SU-DHL-6 (cell line): ENCODE data around the gene GRIA1.

Experiments used
- H2AFZ ChIP-seq: fragments of 200-600 bp; sonication (generic); 2 replicates; pipeline ENCODE4 v1.6.1; 2014; ENCODE audit warnings: low read depth, mild to moderate bottlenecking, moderate library complexity, mixed read lengths, antibody characterized with exemption, low read length; ENCODE audit not compliant: severe bottlenecking
- H3F3A ChIP-seq: fragments of 200-600 bp; shearing (Covaris generic); 2 replicates; pipeline ENCODE4 v1.6.0; 2016; ENCODE audit warnings: antibody characterized with exemption, mild to moderate bottlenecking; ENCODE audit not compliant: insufficient read depth
- H3K27ac ChIP-seq: fragments of 200-600 bp; sonication (generic); 2 replicates; pipeline ENCODE4 v1.5.1; 2016; ENCODE audit warnings: low read depth, mild to moderate bottlenecking, low read length, moderate library complexity, mixed read lengths
- H3K27me3 ChIP-seq: fragments of 200-600 bp; sonication (generic), shearing (Covaris generic); 2 replicates; pipeline ENCODE4 v1.6.0; 2014; ENCODE audit warnings: mild to moderate bottlenecking, low read length
- H3K36me3 ChIP-seq: fragments of 200-600 bp; sonication (generic); 2 replicates; pipeline ENCODE4 v1.6.1; 2014; ENCODE audit warnings: mild to moderate bottlenecking, low read length, mixed read lengths
- H3K4me2 ChIP-seq: fragments of 300-600, 200-600 bp; shearing (Covaris generic), sonication (generic); 2 replicates; pipeline ENCODE4 v1.6.0; 2014; ENCODE audit warnings: low read length, low read depth, mild to moderate bottlenecking; ENCODE audit not compliant: poor library complexity, severe bottlenecking
- H3K4me3 ChIP-seq: fragments of 200-600 bp; sonication (generic); 2 replicates; pipeline ENCODE4 v1.5.1; 2014; ENCODE audit warnings: antibody characterized with exemption, low read length, mild to moderate bottlenecking, mixed read lengths; ENCODE audit not compliant: insufficient read depth, poor library complexity, severe bottlenecking
- H3K79me2 ChIP-seq: fragments of 200-600 bp; sonication (generic); 2 replicates; pipeline ENCODE4 v1.6.1; 2014; ENCODE audit warnings: mild to moderate bottlenecking, low read length, moderate library complexity; ENCODE audit not compliant: insufficient read depth
- H3K9ac ChIP-seq: fragments of 200-600 bp; sonication (generic); 2 replicates; pipeline ENCODE4 v1.7.0; 2014; ENCODE audit warnings: mild to moderate bottlenecking, low read length
- H3K9me2 ChIP-seq: fragments of 200-600 bp; sonication (generic); replicated peaks from 2 replicates; pipeline ENCODE4 v1.6.1; 2014; ENCODE audit warnings: low read length; ENCODE audit not compliant: insufficient read depth
- H3K9me3 ChIP-seq: fragments of 200-600 bp; sonication (generic); 2 replicates; pipeline ENCODE4 v1.6.1; 2014; ENCODE audit warnings: low read length, mixed read lengths; ENCODE audit not compliant: insufficient read depth
- H4K20me1 ChIP-seq: fragments of 200-600 bp; sonication (generic); 2 replicates; pipeline ENCODE4 v1.6.1; 2014; ENCODE audit warnings: low read depth, mild to moderate bottlenecking, antibody characterized with exemption, low read length, moderate library complexity, mixed read lengths
- EZH2phosphoT487 ChIP-seq: fragments of 200-600 bp; sonication (generic), shearing (Covaris generic); conservative IDR thresholded peaks from 2 replicates; pipeline ENCODE4 v1.6.1; 2018; ENCODE audit warnings: mild to moderate bottlenecking, antibody characterized with exemption, low read length, moderate library complexity, mixed read lengths
- TF ChIP-seq, protein P1 (sequence below): fragments of 200-600 bp; sonication (generic); IDR thresholded peaks from one replicate; pipeline ENCODE4 v1.5.1; 2017; ENCODE audit warnings: antibody characterized with exemption, mild to moderate bottlenecking, low read length, moderate library complexity; ENCODE audit not compliant: insufficient read depth, poor library complexity, severe bottlenecking

GRIA1 gene

DNA sequence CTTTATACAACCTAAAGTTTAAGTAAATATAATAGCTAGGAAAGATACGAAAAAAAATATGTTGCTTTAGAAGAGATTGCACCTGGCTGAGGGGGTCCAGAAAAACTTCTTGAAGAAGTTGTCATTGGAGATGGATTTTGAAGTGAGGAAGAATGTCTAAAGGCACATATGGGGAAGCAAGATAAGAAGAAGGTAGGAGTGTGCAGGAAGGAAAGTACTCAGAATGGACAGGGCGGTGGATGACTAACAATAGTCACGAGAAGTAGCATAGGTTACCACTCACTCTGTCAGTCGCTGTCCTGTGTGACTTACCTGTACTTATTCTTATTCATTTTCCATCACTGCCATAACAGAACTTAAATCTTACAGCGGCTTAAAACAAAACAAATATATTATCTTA, 251.6 kb downstream of the GRIA1 start:
- Histone ChIP-seq H3K27me3 (no peaks in the 10 kb centered on the region), H3K9ac (no peak overlapping the region), H3K79me2 (no peaks in the 10 kb centered on the region), H3K36me3 (no peaks in the 10 kb centered on the region), H4K20me1 (no peaks in the 10 kb centered on the region), H2AFZ (no peak overlapping the region), H3K9me2 (no peaks in the 10 kb centered on the region), H3K4me3 (no peak overlapping the region), H3K9me3 (no peaks in the 10 kb centered on the region), H3F3A (no peaks in the 10 kb centered on the region), H3K27ac (no peak overlapping the region), H3K4me2 (no peak overlapping the region)
- TF ChIP-seq EZH2phosphoT487, result no peak
- TF ChIP-seq, protein P1, sequence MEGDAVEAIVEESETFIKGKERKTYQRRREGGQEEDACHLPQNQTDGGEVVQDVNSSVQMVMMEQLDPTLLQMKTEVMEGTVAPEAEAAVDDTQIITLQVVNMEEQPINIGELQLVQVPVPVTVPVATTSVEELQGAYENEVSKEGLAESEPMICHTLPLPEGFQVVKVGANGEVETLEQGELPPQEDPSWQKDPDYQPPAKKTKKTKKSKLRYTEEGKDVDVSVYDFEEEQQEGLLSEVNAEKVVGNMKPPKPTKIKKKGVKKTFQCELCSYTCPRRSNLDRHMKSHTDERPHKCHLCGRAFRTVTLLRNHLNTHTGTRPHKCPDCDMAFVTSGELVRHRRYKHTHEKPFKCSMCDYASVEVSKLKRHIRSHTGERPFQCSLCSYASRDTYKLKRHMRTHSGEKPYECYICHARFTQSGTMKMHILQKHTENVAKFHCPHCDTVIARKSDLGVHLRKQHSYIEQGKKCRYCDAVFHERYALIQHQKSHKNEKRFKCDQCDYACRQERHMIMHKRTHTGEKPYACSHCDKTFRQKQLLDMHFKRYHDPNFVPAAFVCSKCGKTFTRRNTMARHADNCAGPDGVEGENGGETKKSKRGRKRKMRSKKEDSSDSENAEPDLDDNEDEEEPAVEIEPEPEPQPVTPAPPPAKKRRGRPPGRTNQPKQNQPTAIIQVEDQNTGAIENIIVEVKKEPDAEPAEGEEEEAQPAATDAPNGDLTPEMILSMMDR, result no peak

DNA sequence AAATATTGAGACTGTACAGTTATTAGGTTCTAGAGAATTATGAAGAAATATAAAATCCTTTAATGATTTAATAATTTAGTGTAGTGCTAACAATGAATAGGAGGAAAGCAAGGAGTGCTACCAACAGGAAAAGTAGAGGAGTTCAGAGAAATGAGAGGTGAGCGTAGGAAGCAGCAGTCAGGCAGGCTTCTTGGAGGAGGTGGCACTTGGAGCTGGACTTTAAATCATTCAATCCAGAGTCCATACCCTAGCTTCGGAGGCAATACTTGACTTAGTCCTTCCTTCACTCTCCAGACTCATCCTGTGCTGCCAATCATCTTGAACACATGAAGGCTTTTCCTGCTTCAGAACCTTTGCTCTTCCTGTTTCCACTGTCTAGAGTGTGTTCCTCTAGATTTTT, 254.3 kb downstream of the GRIA1 start:
- no peaks in the 10 kb centered on the region for H3F3A ChIP-seq
- H3K36me3 ChIP-seq, result no peaks in the 10 kb centered on the region
- no peak overlapping the region for H3K4me2 ChIP-seq
- no peak overlapping the region for H3K4me3 ChIP-seq
- H3K9ac ChIP-seq, result no peak overlapping the region
- H3K27ac ChIP-seq, result no peak overlapping the region
- H3K79me2 ChIP-seq, result no peaks in the 10 kb centered on the region
- no peak overlapping the region for H2AFZ ChIP-seq
- no peaks in the 10 kb centered on the region for H4K20me1 ChIP-seq
- H3K9me2 ChIP-seq, result no peaks in the 10 kb centered on the region; the same call in 1 of the 2 replicates
- no peak for TF ChIP-seq EZH2phosphoT487
- TF ChIP-seq, protein P1, result no peak
- H3K9me3 ChIP-seq, result no peaks in the 10 kb centered on the region
- no peaks in the 10 kb centered on the region for H3K27me3 ChIP-seq

DNA sequence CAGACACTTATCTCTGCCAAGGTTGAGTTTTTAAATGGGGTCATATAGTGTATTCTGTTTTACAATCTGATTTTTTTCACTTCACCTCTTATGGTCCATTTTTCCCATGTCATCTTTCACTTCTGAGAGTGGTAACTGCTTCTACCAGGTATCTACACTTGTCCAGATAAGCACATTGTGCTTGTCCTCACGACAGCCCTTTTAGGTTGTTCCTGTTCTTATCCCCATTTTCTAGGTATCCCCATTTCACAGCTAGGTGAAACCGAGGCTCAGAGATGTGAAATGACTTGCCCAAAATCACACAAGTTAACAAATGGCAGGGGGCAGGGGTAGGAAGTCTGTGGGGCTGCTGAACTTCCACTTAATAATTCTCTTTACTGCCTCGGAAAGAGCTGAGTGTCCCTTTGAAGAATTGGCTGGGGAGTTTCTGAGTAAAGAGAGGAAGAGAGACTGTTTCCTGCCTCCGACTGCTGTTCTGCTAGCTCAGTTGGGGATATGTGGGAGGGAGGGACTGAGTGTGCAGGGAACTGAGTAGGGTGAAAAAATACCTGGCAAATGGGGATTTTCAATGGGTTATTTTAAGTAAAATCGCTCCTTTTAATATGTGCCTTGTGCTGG, 255.4 kb downstream of the GRIA1 start:
- H3K36me3 ChIP-seq, result no peaks in the 10 kb centered on the region
- no peaks in the 10 kb centered on the region; the same call in 1 of the 2 replicates for H3K9me2 ChIP-seq
- no peaks in the 10 kb centered on the region for H3K27me3 ChIP-seq
- no peaks in the 10 kb centered on the region for H3F3A ChIP-seq
- no peaks in the 10 kb centered on the region for H3K9me3 ChIP-seq
- TF ChIP-seq, protein P1, result no peak
- no peak for TF ChIP-seq EZH2phosphoT487
- H3K9ac ChIP-seq, result no peak overlapping the region
- no peak overlapping the region for H3K4me3 ChIP-seq
- no peaks in the 10 kb centered on the region for H4K20me1 ChIP-seq
- H2AFZ ChIP-seq, result no peak overlapping the region
- H3K27ac ChIP-seq, result no peak overlapping the region
- H3K4me2 ChIP-seq, result no peak overlapping the region
- no peaks in the 10 kb centered on the region for H3K79me2 ChIP-seq
